Ascending aorta (tissue), 2 donors: ENCODE data around the gene ADK. TPM values are rescaled to one million over a fixed set of nuclear protein-coding genes. Genes with fewer than 3 reads are reported as not detected.

Source experiments
- DNase-seq, 2 donors: peaks; one replicate each; pipeline ENCODE4 v3.0.0-alpha.2; 2019; ENCODE audit warnings: low spot score in 2 of 2
- H3K27ac ChIP-seq, 2 donors: fragments of 200-600 bp; sonication (generic); one replicate each; pipeline ENCODE4 v1.5.1; 2016 to 2017; ENCODE audit warnings: mild to moderate bottlenecking in 1 of 2
- H3K27me3 ChIP-seq: fragments of 200-600 bp; sonication (generic); one replicate; pipeline ENCODE4 v1.5.1; 2017
- H3K36me3 ChIP-seq, 2 donors: fragments of 200-600 bp; sonication (generic); one replicate each; pipeline ENCODE4 v1.5.1; 2016
- H3K4me1 ChIP-seq, 2 donors: fragments of 200-600 bp; sonication (generic); one replicate each; pipeline ENCODE4 v1.5.1; 2016 to 2017; ENCODE audit warnings: mild to moderate bottlenecking in 1 of 2
- H3K4me3 ChIP-seq, 2 donors: fragments of 200-600 bp; sonication (generic); one replicate each; pipeline ENCODE4 v1.5.1; 2016 to 2017; ENCODE audit warnings: mild to moderate bottlenecking in 1 of 2
- H3K9me3 ChIP-seq, 2 donors: fragments of 200-600 bp; sonication (generic); one replicate each; pipeline ENCODE4 v1.5.1; 2016
- CTCF ChIP-seq, 3 experiments: fragments of 200-600 bp in 2 of 3; fragments of 450-650 bp in 1 of 3; sonication (generic) in 2 of 3; IDR thresholded peaks; one replicate each; pipeline ENCODE4 v1.5.1; 2016 to 2019; ENCODE audit warnings: antibody characterized with exemption in 3 of 3, mild to moderate bottlenecking in 1 of 3, moderate library complexity in 1 of 3
- intact Hi-C: fragments of 100-400 bp; cut with DNase I; formaldehyde crosslinking; loops from one replicate; pipeline ENCODE4 v1.15.1; 2023
- total RNA-seq: library from RNA; depleted of rRNA; stranded (reverse); fragments of >200 nt; gene quantifications from one replicate; pipeline ENCODE4 v1.1.0, GENCODE V29; 2016

Gene ADK
- total RNA-seq, 1 donor from 2014 or later: 2.4 TPM

DNA sequence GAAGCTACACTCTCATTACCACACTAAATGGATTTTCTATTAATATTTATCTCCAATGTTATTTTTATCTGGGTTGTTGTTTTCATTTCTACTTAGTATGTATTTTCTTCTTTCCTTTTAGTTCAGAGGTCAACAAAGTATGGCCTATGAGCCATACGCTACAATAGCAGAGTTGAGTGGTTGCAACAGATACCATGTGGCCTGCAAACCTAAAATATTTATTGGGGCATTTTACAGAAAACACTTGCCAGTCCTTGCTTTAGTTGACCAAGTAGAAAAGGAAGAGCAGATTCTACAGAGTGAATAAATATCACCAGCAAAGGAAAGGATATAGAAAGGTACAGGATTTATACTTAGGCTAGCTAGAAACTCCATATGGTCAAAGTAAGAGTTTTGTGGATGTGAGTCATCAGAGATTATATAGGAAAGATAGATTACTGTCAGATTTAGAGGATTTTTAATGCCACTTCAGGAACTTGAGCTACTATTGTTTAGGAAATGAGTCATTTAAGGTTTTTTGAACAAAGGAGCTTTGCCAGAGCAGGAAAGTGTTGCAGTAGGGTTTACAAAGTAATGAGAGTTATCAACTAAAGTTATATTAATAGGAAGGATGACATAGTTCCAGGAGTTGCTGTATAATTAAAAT, 352.1 kb downstream of the ADK start:
- intact Hi-C loops: no loop called here
- H3K9me3 ChIP-seq: no peaks in the 10 kb centered on the region
- no peaks in the 10 kb centered on the region for H3K36me3 ChIP-seq
- H3K27me3 ChIP-seq: no peaks in the 10 kb centered on the region
- TF ChIP-seq CTCF (IDR thresholded peaks at IDR 0.05): no peak
- no peak for DNase-seq
- no peak overlapping the region for H3K27ac ChIP-seq
- H3K4me1 ChIP-seq: peaks cover 0 to 12% of the 10 kb centered on the region in 2 donors
- H3K4me3 ChIP-seq: no peak overlapping the region

GRCh38 chr10:74507951-74508350, 356.9 kb downstream of the ADK start:
- Histone ChIP-seq H3K27ac (no peak overlapping the region), H3K9me3 (peaks cover 4 to 8% of the 10 kb centered on the region in 2 donors), H3K4me1 (peaks cover 0 to 4% of the 10 kb centered on the region in 2 donors), H3K27me3 (no peaks in the 10 kb centered on the region), H3K4me3 (no peak overlapping the region), H3K36me3 (no peaks in the 10 kb centered on the region)
- intact Hi-C loops: no loop called here
- no peak for DNase-seq
- no peak for TF ChIP-seq CTCF (IDR thresholded peaks at IDR 0.05)

DNA sequence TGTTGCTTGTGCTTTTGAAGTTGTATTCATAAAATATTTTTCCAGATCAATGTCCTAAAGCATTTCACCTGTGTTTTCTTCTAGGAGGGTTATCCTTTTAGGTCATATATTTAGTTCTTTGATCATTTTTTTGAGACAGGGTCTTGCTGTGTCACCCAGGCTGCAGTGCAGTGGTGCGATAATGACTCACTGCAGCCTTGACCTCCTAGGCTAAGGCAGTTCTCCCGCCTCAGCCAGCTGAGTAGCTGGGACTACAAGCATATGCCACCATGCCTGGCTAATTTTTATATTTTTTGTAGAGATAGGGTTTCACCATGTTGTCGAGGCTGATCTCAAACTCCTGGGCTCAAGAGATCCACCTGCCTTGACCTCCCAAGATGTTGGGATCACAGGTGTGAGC, 359.6 kb downstream of the ADK start:
- H3K9me3 ChIP-seq: peaks cover 24 to 35% of the 10 kb centered on the region in 2 donors
- TF ChIP-seq CTCF (IDR thresholded peaks at IDR 0.05): no peak
- no peak overlapping the region for H3K4me3 ChIP-seq
- H3K36me3 ChIP-seq: no peaks in the 10 kb centered on the region
- no peak for DNase-seq
- no peak overlapping the region for H3K27ac ChIP-seq
- no peaks in the 10 kb centered on the region for H3K4me1 ChIP-seq
- intact Hi-C loops: no loop called here
- no peaks in the 10 kb centered on the region for H3K27me3 ChIP-seq

GRCh38 chr10:74511051-74511450, 360.0 kb downstream of the ADK start:
- Histone ChIP-seq H3K27ac (no peak overlapping the region), H3K36me3 (no peaks in the 10 kb centered on the region), H3K4me1 (no peaks in the 10 kb centered on the region), H3K4me3 (no peak overlapping the region), H3K27me3 (no peaks in the 10 kb centered on the region), H3K9me3 (peaks cover 24 to 35% of the 10 kb centered on the region in 2 donors)
- TF ChIP-seq CTCF (IDR thresholded peaks at IDR 0.05): no peak
- DNase-seq: no peak
- intact Hi-C loops: no loop called here

DNA sequence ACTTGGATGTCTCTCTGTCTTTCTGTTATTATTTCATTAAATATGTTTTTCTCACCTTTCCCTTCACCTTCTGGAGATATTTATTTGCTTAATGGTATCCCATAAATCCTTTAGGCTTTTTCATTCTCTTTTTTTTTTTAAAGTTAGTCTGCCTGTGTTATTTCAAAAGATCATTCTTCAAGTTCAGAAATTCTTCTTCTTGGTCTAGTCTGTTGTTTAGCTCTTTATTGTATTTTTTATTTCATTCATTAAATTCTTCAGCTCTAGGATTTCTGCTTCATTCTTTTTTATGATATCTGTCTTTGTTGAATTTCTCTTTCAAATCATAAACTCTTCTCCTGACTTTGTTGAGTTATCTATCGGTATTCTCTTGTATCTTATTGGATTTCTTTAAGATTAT, 363.3 kb downstream of the ADK start:
- intact Hi-C loops: no loop called here
- no peak for TF ChIP-seq CTCF (IDR thresholded peaks at IDR 0.05)
- H3K36me3 ChIP-seq: no peaks in the 10 kb centered on the region
- no peaks in the 10 kb centered on the region for H3K27me3 ChIP-seq
- H3K4me3 ChIP-seq: no peak overlapping the region
- no peak overlapping the region for H3K27ac ChIP-seq
- peaks cover 24 to 35% of the 10 kb centered on the region in 2 donors for H3K9me3 ChIP-seq
- DNase-seq: no peak
- H3K4me1 ChIP-seq: no peaks in the 10 kb centered on the region

DNA sequence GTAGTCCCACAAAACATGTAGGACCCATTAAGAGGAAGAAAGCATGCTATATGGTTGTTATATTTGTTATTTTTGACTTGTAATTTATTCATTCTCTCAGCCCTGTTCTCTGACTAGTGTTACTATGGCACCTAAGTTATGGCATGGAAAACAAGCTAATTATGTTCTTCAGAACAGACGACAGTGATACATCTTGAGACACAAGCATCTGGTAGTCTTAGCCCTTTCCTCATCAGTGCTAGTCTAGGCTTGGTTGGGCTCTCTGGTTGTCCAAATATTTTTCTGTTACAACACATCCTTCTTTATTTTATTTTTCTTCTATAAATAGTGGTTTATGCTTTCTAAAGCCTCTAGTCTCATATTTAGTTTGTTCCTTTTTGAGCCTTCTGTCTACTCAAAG, 367.0 kb downstream of the ADK start:
- no peaks in the 10 kb centered on the region for H3K4me1 ChIP-seq
- no peaks in the 10 kb centered on the region for H3K27me3 ChIP-seq
- no peaks in the 10 kb centered on the region for H3K36me3 ChIP-seq
- no peak overlapping the region for H3K4me3 ChIP-seq
- H3K9me3 ChIP-seq: peaks cover 20 to 26% of the 10 kb centered on the region in 2 donors
- intact Hi-C loops: no loop called here
- no peak overlapping the region for H3K27ac ChIP-seq
- DNase-seq: no peak
- no peak for TF ChIP-seq CTCF (IDR thresholded peaks at IDR 0.05)
